Mammary epithelial cell (primary cell): Measurements from ENCODE around the gene SIK3.

ENCODE experiments used
- CTCF ChIP-seq, 2 donors: IDR thresholded peaks in 1 of 2; conservative IDR thresholded peaks in 1 of 2; 2 replicates each; pipeline ENCODE4 v1.5.1; 2011 to 2012; ENCODE audit warnings: inconsistent platforms in 2 of 2, low read length in 2 of 2, mild to moderate bottlenecking in 2 of 2, control low read depth in 1 of 2, low read depth in 1 of 2; ENCODE audit not compliant: insufficient read depth in 1 of 2; ENCODE audit errors: extremely low read depth in 1 of 2
- EZH2 ChIP-seq: IDR thresholded peaks from 2 replicates; pipeline ENCODE4 v1.6.1; 2012; ENCODE audit warnings: low read length, inconsistent platforms, borderline replicate concordance

DNA sequence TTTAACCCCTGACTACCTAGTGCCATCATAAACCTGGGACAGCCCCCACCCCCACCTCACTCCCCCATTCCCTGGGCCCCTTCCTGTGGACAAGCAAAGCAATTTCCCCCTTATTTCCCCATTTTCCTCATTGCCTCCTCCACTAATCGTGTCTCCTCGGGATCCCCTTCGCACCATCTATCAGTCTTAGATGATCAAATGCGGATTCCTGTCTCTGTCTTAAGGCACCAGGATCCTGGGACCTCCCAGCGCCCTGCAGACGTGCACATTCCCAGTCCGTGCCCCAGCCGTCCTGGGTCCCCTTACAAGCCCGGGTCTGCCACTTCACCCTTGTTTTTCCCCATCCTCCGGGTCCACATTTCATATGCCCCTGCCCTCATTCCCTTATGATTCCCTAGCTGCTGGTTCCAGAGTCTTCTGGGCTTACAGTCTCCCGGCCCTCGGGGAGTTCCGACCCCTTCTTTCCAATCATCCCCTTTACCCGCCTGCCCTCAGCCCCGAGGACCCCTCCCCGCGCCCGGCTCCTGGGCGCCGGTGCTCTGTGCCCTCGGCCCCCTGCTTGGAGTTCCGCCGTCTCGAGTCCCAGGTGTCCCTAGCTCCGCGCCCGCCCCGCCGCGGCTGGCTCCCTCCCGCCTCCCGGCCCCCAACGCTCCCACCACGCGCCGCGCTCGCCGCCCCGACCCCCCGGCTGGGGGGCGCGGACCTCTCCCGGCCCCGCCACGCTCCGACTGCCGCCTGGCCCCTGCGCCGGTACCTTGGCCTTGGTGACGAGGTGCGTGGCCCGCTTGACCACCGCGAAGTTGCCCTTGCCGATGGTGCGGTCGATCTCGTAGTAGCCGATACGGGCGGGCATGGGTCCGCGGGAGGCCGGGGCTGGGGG, 599 bp downstream of the SIK3 start:
- no peak for TF ChIP-seq EZH2
- TF ChIP-seq CTCF (conservative IDR thresholded peaks at IDR 0.05 in 1 of 2, IDR thresholded peaks at IDR 0.05 in 1 of 2; ENCODE audit: extremely low read depth in 1 of 2, insufficient read depth in 1 of 2, low read depth in 1 of 2, low read length in 2 of 2) = no peak
